AG09309 (cell line): ENCODE results near the gene ATAD5.

ENCODE experiments used
- DNase-seq: peaks from one replicate; pipeline ENCODE4 v3.0.0-alpha.2; 2010; ENCODE audit warnings: low read depth
- H3K4me3 ChIP-seq: 2 replicates; pipeline ENCODE4 v1.5.1; 2011; ENCODE audit warnings: mild to moderate bottlenecking, low read depth, low read length, moderate library complexity; ENCODE audit not compliant: control insufficient read depth
- TF ChIP-seq, protein P1 (sequence below): IDR thresholded peaks from 2 replicates; pipeline ENCODE4 v1.5.1; 2011; ENCODE audit warnings: mild to moderate bottlenecking, low read depth, low read length, inconsistent platforms; ENCODE audit not compliant: insufficient read depth, control insufficient read depth; ENCODE audit errors: missing control alignments

The ATAD5 gene

DNA sequence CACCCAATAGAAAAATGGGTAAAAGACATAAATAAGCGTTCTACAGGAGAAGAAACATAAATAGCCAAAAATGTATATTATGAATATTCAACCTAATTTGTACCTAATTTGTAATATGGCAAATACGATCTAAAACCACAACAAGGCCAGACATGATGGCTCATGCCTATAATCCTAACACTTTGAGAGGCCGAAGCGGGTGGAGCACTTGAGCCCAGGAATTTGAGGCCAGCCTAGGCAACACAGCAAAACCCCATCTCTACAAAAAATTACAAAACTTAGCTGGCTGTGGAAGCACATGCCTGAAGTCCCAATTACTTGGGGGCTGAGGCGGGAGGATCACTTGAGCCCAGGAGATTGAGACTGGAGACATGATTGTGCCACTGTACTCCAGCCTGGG, 37.4 kb upstream of the ATAD5 start:
- TF ChIP-seq, protein P1, sequence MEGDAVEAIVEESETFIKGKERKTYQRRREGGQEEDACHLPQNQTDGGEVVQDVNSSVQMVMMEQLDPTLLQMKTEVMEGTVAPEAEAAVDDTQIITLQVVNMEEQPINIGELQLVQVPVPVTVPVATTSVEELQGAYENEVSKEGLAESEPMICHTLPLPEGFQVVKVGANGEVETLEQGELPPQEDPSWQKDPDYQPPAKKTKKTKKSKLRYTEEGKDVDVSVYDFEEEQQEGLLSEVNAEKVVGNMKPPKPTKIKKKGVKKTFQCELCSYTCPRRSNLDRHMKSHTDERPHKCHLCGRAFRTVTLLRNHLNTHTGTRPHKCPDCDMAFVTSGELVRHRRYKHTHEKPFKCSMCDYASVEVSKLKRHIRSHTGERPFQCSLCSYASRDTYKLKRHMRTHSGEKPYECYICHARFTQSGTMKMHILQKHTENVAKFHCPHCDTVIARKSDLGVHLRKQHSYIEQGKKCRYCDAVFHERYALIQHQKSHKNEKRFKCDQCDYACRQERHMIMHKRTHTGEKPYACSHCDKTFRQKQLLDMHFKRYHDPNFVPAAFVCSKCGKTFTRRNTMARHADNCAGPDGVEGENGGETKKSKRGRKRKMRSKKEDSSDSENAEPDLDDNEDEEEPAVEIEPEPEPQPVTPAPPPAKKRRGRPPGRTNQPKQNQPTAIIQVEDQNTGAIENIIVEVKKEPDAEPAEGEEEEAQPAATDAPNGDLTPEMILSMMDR, result no peak
- no peak for DNase-seq
- H3K4me3 ChIP-seq, result no peak overlapping the region

DNA sequence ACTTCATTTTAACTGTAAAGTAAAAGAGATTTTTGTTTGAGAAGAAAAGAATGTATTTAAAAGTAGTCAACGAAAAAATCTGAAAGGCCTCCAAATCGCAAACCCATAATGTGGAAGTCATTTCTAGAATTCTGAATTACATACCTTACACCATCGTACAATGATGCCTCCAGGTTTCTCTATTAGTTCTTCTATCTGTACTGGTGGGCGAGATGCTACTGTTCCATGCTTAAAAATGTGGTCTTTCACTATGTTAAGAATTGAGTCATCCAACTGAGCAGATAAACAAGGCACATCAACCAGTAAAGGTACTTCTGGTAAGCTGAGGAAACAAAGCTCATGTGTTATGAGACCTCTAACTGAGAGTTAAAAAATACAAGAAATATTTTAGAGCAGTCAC, 35.8 kb upstream of the ATAD5 start:
- TF ChIP-seq, protein P1, result no peak
- H3K4me3 ChIP-seq, result no peak overlapping the region
- no peak for DNase-seq

DNA sequence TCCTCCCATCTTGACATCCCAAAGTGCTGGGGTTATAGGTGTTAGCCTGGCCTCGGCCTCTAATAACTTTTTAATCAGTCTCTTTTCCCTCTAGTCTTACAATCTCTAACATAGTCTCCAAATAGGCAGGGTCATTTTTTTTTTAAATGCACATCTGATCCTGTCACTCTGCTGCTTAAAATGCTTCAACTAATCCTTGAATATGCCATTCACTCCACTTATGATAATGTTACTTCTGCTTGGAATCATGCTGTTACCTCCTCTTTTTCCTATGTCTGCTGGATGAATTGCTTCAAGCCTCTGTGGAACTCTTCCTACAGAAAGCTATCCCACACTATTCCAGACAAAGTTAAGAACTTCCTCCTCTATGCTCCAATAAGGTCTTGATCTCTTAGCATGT, 30.1 kb upstream of the ATAD5 start:
- TF ChIP-seq, protein P1, result no peak
- no peak overlapping the region for H3K4me3 ChIP-seq
- DNase-seq, result no peak

DNA sequence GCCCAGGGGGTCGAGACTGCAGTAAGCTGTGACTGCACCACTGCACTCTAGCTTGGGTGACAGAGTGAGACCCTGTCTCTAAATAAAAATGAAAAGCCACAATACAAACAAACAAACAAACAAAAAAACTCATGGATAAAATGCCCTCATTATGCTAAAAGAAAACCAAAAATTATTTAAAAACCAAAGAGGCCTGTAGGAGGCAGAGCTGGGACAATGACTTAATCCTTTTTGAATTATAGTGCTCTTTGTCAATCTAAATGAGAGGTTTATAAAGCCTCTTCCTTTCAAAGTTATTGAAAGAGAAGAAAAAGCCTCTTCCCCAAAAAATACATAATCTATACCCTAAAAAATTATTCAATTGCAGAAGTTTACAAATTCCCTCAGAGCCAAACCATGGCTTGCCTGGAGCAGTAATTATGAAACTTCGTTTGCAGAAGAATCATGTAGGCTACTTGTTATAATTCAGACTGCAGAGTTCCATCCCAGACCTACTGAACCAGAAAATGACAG, 25.8 kb upstream of the ATAD5 start:
- TF ChIP-seq, protein P1, result no peak
- H3K4me3 ChIP-seq, result no peak overlapping the region
- no peak for DNase-seq

DNA sequence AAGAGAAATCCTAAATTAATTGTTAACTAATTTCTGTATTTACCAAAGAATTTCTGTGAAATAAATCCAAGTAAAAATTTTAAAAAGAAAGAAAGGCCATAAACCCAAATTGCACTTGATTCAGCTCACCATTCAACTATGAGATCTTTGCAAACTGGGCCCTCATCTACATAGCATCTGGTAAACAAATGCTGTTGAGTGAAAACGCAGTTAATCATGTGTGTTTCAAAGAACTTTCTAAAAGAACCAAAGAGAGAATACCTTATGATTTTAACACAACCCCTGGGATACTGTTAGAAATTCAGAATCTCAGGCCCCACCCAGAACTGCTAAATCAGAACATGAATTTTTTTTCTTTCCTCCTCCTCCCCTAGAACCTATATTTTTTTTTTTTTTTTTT, 23.9 kb upstream of the ATAD5 start:
- H3K4me3 ChIP-seq, result no peak overlapping the region
- no peak for DNase-seq
- TF ChIP-seq, protein P1, result no peak

DNA sequence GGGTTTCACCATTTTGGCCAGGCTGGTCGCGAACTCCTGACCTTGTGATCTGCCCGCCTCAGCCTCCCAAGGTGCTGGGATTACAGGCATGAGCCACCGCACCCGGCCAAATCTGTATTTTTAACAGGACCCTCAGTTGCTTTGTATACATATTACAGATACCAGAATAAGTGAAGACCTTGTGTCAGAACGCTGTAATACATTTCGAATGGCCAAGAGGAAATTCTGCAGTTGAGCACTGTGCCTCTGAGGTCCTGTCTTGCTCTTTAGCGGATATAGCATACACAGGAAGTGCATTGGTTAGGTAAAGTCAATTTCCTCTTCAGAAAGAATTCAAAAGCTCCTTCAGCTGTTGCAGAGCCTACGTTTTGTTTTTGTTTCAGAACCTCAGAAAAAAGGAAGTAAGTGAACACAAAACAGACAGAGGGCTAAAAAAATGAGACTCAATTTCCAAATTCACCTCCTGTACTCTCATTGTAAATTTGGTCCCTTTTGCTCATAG, 22.9 kb upstream of the ATAD5 start:
- no peak overlapping the region for H3K4me3 ChIP-seq
- DNase-seq, result no peak
- TF ChIP-seq, protein P1, result no peak

DNA sequence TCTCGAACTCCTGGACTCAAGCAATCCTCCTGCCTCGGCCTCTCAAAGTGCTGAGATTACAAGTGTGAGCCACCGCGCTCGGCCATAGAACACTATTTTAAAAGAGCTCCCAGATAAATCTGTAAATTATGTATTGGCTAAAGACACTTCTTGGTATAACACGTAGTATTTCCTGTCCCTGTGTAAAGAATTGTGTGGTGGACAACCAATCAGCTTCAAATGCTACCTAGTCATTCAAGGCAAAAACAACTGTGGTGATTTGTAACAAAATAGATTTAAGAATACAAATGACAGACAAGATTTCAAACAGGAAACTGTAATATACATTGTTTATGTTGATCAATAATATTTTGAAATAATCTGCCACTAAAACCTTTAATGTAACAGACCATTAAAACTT, 21.9 kb upstream of the ATAD5 start:
- TF ChIP-seq, protein P1, result no peak
- no peak for DNase-seq
- H3K4me3 ChIP-seq, result no peak overlapping the region
